Activated CD8-positive, alpha-beta memory T cell treated with anti-CD3 and anti-CD28 coated beads, Interleukin-2, amount 50 U/mL, for 1 hour (primary cell): ENCODE data around the gene CASQ1.

ENCODE experiments used
- DNase-seq: peaks from one replicate; pipeline ENCODE4 v3.0.0-alpha.2; 2020; ENCODE audit errors: extremely low read depth

Gene CASQ1

GRCh38 chr1:160205242-160206035 lies 15.1 kb downstream of the CASQ1 start, which contains the start of gene PEA15:
PEA15 (plus strand) TSS chr1:160205384; CDS start chr1:160211545, 6,161 bp downstream.
- no peak for DNase-seq

- DNase-seq: no peak
Observed at GRCh38 chr1:160206036-160206389, 15.6 kb downstream of the CASQ1 start.

GRCh38 chr1:160206421-160207117 lies 16.2 kb downstream of the CASQ1 start:
- no peak for DNase-seq

- DNase-seq: no peak
Observed at GRCh38 chr1:160207118-160207650, 16.8 kb downstream of the CASQ1 start.

- no peak for DNase-seq
Observed at GRCh38 chr1:160207771-160208556, 17.6 kb downstream of the CASQ1 start.

- no peak for DNase-seq
Observed at GRCh38 chr1:160208557-160209320, 18.4 kb downstream of the CASQ1 start.

- DNase-seq: no peak
Observed at GRCh38 chr1:160209321-160210046, 19.1 kb downstream of the CASQ1 start.

GRCh38 chr1:160210561-160210960 lies 20.2 kb downstream of the CASQ1 start:
- DNase-seq: no peak

- no peak for DNase-seq
Observed at GRCh38 chr1:160211046-160211790, 20.8 kb downstream of the CASQ1 start.

- DNase-seq: no peak
Observed at GRCh38 chr1:160214481-160215140, 24.2 kb downstream of the CASQ1 start.

- DNase-seq: no peak
Observed at GRCh38 chr1:160216301-160216700, 25.9 kb downstream of the CASQ1 start.

- no peak for DNase-seq
Observed at GRCh38 chr1:160217481-160218051, 27.2 kb downstream of the CASQ1 start.

GRCh38 chr1:160219062-160219929 lies 28.9 kb downstream of the CASQ1 start:
- DNase-seq: no peak

- DNase-seq: no peak
Observed at GRCh38 chr1:160220301-160220700, 29.9 kb downstream of the CASQ1 start.

- no peak for DNase-seq
Observed at GRCh38 chr1:160221089-160221488, 30.7 kb downstream of the CASQ1 start.

- DNase-seq: no peak
Observed at GRCh38 chr1:160222546-160222945, 32.2 kb downstream of the CASQ1 start.

GRCh38 chr1:160224606-160225005 lies 34.2 kb downstream of the CASQ1 start:
- DNase-seq: no peak

GRCh38 chr1:160225345-160225744 lies 35.0 kb downstream of the CASQ1 start:
- DNase-seq: no peak
